Stimulated activated CD8-positive, alpha-beta memory T cell treated with anti-CD3 and anti-CD28 coated beads, Interleukin-7, amount 100 ng/mL, for 48 hours (primary cell): ENCODE data around the gene TRAF3IP1.
"Not testable (repeated sequence)": the region's sequence is repeated elsewhere in the genome, so short reads cannot be mapped to it uniquely, and the experiment has no call there.

ENCODE experiments used
- DNase-seq, 2 donors: peaks; one replicate each; pipeline ENCODE4 v3.0.0-alpha.2; 2020; ENCODE audit warnings: low read depth in 1 of 2; ENCODE audit errors: extremely low read depth in 1 of 2

Gene TRAF3IP1

GRCh38 chr2:238404406-238405216 lies 84.3 kb downstream of the TRAF3IP1 start:
- no peak for DNase-seq

GRCh38 chr2:238405217-238405555 lies 84.9 kb downstream of the TRAF3IP1 start:
- not testable (repeated sequence) for DNase-seq

- DNase-seq, result no peak
These were observed 86.1 kb downstream of the TRAF3IP1 start for GRCh38 chr2:238406221-238406997.

- DNase-seq, result no peak
These were observed 86.6 kb downstream of the TRAF3IP1 start for GRCh38 chr2:238406998-238407285.

- DNase-seq, result no peak
These were observed 87.2 kb downstream of the TRAF3IP1 start for GRCh38 chr2:238407566-238407965.

- DNase-seq, result no peak
These were observed 88.5 kb downstream of the TRAF3IP1 start for GRCh38 chr2:238408615-238409340.

GRCh38 chr2:238409341-238410199 lies 89.3 kb downstream of the TRAF3IP1 start:
- DNase-seq, result no peak

- DNase-seq, result no peak
These were observed 91.9 kb downstream of the TRAF3IP1 start for GRCh38 chr2:238412067-238412767.

GRCh38 chr2:238413368-238413767 lies 93.0 kb downstream of the TRAF3IP1 start:
- no peak for DNase-seq

- no peak for DNase-seq
These were observed 94.9 kb downstream of the TRAF3IP1 start for GRCh38 chr2:238415036-238415764.

- no peak for DNase-seq
These were observed 95.6 kb downstream of the TRAF3IP1 start for GRCh38 chr2:238415893-238416292.

- no peak for DNase-seq
These were observed 98.1 kb downstream of the TRAF3IP1 start for GRCh38 chr2:238418196-238418998.

GRCh38 chr2:238418999-238419546 lies 98.8 kb downstream of the TRAF3IP1 start:
- DNase-seq, result no peak

GRCh38 chr2:238420442-238420841 lies 100.1 kb downstream of the TRAF3IP1 start:
- DNase-seq, result no peak

- no peak for DNase-seq
These were observed 100.8 kb downstream of the TRAF3IP1 start for GRCh38 chr2:238420878-238421694.

- DNase-seq, result no peak
These were observed 101.3 kb downstream of the TRAF3IP1 start for GRCh38 chr2:238421695-238422035.

GRCh38 chr2:238422285-238422684 lies 102.0 kb downstream of the TRAF3IP1 start:
- no peak for DNase-seq

- DNase-seq, result no peak
These were observed 102.6 kb downstream of the TRAF3IP1 start for GRCh38 chr2:238422940-238423339.
